GM18873 (cell line): ENCODE measurements around the gene MUCL3.
"Not testable (repeated sequence)": the region's sequence is repeated elsewhere in the genome, so short reads cannot be mapped to it uniquely, and the experiment has no call there.

ENCODE experiments used
- ATAC-seq: cut with Tn5 transposase; IDR thresholded peaks from one replicate; pipeline ENCODE4 v1.9.1; 2021; ENCODE audit warnings: mild to moderate bottlenecking, moderate library complexity, moderate number of reproducible peaks; ENCODE audit not compliant: unreplicated experiment, low FRiP score

Gene MUCL3

GRCh38 chr6:30935018-30935417, 5.8 kb upstream of the MUCL3 start:
- no peak for ATAC-seq

- no peak for ATAC-seq
These were observed 3.5 kb upstream of the MUCL3 start for GRCh38 chr6:30937265-30937664.

- ATAC-seq, result no peak
These were observed 2.0 kb upstream of the MUCL3 start for GRCh38 chr6:30938730-30939129.

GRCh38 chr6:30939473-30939872, 1.3 kb upstream of the MUCL3 start:
- ATAC-seq, result no peak

GRCh38 chr6:30942338-30943060, 1.7 kb downstream of the MUCL3 start:
- no peak for ATAC-seq

- ATAC-seq, result no peak
These were observed 3.3 kb downstream of the MUCL3 start for GRCh38 chr6:30944051-30944450.

- no peak for ATAC-seq
These were observed 4.5 kb downstream of the MUCL3 start for GRCh38 chr6:30945281-30945680.

- no peak for ATAC-seq
These were observed 6.5 kb downstream of the MUCL3 start for GRCh38 chr6:30947231-30947630.

GRCh38 chr6:30948811-30949210, 8.0 kb downstream of the MUCL3 start:
- ATAC-seq, result no peak

GRCh38 chr6:30951907-30952469, 11.2 kb downstream of the MUCL3 start:
- ATAC-seq, result no peak

- no peak for ATAC-seq
These were observed 14.0 kb downstream of the MUCL3 start for GRCh38 chr6:30954631-30955366.

GRCh38 chr6:30955367-30956042, 14.7 kb downstream of the MUCL3 start:
- no peak for ATAC-seq

GRCh38 chr6:30957716-30958115, 16.9 kb downstream of the MUCL3 start:
- no peak for ATAC-seq

GRCh38 chr6:30960907-30961673, 20.3 kb downstream of the MUCL3 start:
- ATAC-seq, result no peak

- no peak for ATAC-seq
These were observed 21.9 kb downstream of the MUCL3 start for GRCh38 chr6:30962716-30963115.

GRCh38 chr6:30963641-30964040, 22.9 kb downstream of the MUCL3 start:
- ATAC-seq, result no peak

GRCh38 chr6:30964075-30964474, 23.3 kb downstream of the MUCL3 start:
- no peak for ATAC-seq

GRCh38 chr6:30965140-30965601, 24.4 kb downstream of the MUCL3 start:
- no peak for ATAC-seq

- ATAC-seq, result no peak
These were observed 25.4 kb downstream of the MUCL3 start for GRCh38 chr6:30966154-30966553.

GRCh38 chr6:30969171-30969570, 28.4 kb downstream of the MUCL3 start:
- ATAC-seq, result not testable (repeated sequence)
